ENCODE data around the gene SLC37A1.

DNA sequence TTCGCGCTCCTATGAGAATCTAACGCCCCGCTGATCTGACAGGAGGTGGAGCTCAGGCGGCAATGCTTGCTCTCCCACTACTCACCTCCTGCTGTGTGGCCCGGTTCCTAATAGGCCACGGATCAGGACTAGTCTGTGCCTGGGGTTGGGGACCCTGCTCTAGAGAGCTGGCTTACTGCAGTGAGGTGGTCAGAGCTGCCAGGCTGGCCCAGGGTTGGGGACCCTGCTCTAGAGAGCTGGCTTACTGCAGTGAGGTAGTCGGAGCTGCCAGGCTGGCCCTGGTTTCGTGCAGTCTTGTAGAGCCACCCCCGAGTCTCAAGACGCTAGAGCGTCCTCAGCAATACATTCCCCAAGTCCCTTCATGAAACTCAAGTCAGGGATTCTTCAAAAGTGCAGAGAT, 27.5 kb downstream of the SLC37A1 start:
- no peak for TF ChIP-seq POLR2AphosphoS5 (IDR thresholded peaks at IDR 0.05)
- TF ChIP-seq, protein P1, sequence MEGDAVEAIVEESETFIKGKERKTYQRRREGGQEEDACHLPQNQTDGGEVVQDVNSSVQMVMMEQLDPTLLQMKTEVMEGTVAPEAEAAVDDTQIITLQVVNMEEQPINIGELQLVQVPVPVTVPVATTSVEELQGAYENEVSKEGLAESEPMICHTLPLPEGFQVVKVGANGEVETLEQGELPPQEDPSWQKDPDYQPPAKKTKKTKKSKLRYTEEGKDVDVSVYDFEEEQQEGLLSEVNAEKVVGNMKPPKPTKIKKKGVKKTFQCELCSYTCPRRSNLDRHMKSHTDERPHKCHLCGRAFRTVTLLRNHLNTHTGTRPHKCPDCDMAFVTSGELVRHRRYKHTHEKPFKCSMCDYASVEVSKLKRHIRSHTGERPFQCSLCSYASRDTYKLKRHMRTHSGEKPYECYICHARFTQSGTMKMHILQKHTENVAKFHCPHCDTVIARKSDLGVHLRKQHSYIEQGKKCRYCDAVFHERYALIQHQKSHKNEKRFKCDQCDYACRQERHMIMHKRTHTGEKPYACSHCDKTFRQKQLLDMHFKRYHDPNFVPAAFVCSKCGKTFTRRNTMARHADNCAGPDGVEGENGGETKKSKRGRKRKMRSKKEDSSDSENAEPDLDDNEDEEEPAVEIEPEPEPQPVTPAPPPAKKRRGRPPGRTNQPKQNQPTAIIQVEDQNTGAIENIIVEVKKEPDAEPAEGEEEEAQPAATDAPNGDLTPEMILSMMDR (IDR thresholded peaks at IDR 0.05 in 8 of 11, conservative IDR thresholded peaks at IDR 0.05 in 3 of 11) = no peak

All from spleen (tissue), 7 donors.